Esophagus muscularis mucosa (tissue), 4 donors: ENCODE results near the gene BBOX1.

Experiments used
- EP300 ChIP-seq: sonication (generic); formaldehyde crosslinking; IDR thresholded peaks from one replicate; pipeline ENCODE4 v1.6.1; 2017; ENCODE audit warnings: antibody characterized with exemption
- POLR2A ChIP-seq: fragments of 450-650 bp; IDR thresholded peaks from one replicate; pipeline ENCODE4 v1.6.1; 2017; ENCODE audit warnings: antibody characterized with exemption, moderate library complexity, mild to moderate bottlenecking, low read depth
- TF ChIP-seq, protein P1 (sequence below), 3 experiments: fragments of 200-600 bp in 2 of 3; fragments of 450-650 bp in 1 of 3; sonication (generic) in 2 of 3; IDR thresholded peaks; one replicate each; pipeline ENCODE4 v1.5.1; 2017 to 2019; ENCODE audit warnings: antibody characterized with exemption in 3 of 3, mild to moderate bottlenecking in 2 of 3, moderate library complexity in 1 of 3

DNA sequence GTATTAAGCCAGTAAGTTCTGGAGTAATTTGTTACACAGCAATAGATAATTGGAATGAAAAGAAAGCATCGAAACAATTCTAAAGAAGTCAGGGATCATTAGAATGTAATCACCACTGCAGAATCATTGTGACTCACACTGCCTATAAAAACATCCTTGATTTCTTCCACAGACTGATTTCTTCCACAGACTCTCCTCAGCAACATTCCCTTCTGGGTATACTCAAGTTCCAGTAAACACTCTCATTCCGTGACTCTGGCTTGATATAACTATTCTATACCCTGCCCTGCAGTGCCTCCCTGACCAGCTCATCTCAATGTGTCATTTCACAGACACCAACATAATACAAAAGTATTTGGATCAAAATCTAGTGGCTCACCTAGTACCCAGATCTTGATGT is 120.5 kb downstream of the BBOX1 start:
- no peak for TF ChIP-seq EP300
- TF ChIP-seq, protein P1, sequence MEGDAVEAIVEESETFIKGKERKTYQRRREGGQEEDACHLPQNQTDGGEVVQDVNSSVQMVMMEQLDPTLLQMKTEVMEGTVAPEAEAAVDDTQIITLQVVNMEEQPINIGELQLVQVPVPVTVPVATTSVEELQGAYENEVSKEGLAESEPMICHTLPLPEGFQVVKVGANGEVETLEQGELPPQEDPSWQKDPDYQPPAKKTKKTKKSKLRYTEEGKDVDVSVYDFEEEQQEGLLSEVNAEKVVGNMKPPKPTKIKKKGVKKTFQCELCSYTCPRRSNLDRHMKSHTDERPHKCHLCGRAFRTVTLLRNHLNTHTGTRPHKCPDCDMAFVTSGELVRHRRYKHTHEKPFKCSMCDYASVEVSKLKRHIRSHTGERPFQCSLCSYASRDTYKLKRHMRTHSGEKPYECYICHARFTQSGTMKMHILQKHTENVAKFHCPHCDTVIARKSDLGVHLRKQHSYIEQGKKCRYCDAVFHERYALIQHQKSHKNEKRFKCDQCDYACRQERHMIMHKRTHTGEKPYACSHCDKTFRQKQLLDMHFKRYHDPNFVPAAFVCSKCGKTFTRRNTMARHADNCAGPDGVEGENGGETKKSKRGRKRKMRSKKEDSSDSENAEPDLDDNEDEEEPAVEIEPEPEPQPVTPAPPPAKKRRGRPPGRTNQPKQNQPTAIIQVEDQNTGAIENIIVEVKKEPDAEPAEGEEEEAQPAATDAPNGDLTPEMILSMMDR (IDR thresholded peaks at IDR 0.05): no peak
- no peak for TF ChIP-seq POLR2A
